AG04450 (cell line): ENCODE measurements around the gene DMBX1. TPM values are rescaled to one million over a fixed set of nuclear protein-coding genes. Genes with fewer than 3 reads are reported as not detected.

ENCODE experiments used
- CTCF ChIA-PET: fragments of 300-600, 350-600 bp; formaldehyde crosslinking; extraction: SDS; loops from one replicate; lab custom pipeline; 2022; ENCODE audit warnings: antibody characterized with exemption, inconsistent platforms; lab: Charles Lee
- POLR2A ChIA-PET: fragments of 350-600 bp; formaldehyde crosslinking; extraction: SDS; loops from one replicate; lab custom pipeline; 2021; ENCODE audit warnings: antibody characterized with exemption, inconsistent platforms; lab: Yijun Ruan, JAX
- DNase-seq: peaks from one replicate; pipeline ENCODE4 v3.0.0-alpha.2; 2011; ENCODE audit warnings: low read depth, low spot score
- H3K27ac ChIP-seq: one replicate; pipeline ENCODE4 v1.5.1; 2012; ENCODE audit warnings: low read depth, low read length, control low read depth
- H3K27me3 ChIP-seq: one replicate; pipeline ENCODE4 v1.6.0; 2012; ENCODE audit warnings: low read length; ENCODE audit not compliant: control insufficient read depth, insufficient read depth
- H3K4me3 ChIP-seq: 2 replicates; pipeline ENCODE4 v1.5.1; 2011; ENCODE audit warnings: mild to moderate bottlenecking, low read depth, low read length, control low read depth
- H3K9me3 ChIP-seq: 2 replicates; pipeline ENCODE4 v1.5.1; 2012; ENCODE audit warnings: low read length; ENCODE audit not compliant: control insufficient read depth, insufficient read depth
- CTCF ChIP-seq: IDR thresholded peaks from 2 replicates; pipeline ENCODE4 v1.5.1; 2011; ENCODE audit warnings: low read depth, low read length, control low read depth, inconsistent platforms
- polyA minus RNA-seq: library from RNA; depleted of rRNA, polyadenylated mRNA; stranded (reverse); fragments of >200 nt; gene quantifications from 2 replicates; pipeline ENCODE4 v1.2.3, GENCODE V29; 2011; rRNA and poly(A)+ RNA removed
- polyA plus RNA-seq: library from polyadenylated mRNA; depleted of rRNA; stranded (reverse); fragments of >200 nt; gene quantifications from 2 replicates; pipeline ENCODE4 v1.2.3, GENCODE V29; 2011; rRNA removed

Gene DMBX1
- polyA plus RNA-seq (not detected in 2 replicates), polyA minus RNA-seq (not detected in 2 replicates)

GRCh38 chr1:46489638-46490405 is at the start of gene DMBX1:
DMBX1 (plus strand) TSS chr1:46489836; CDS start chr1:46507011, 17,175 bp downstream.
- no peak for DNase-seq
- Histone ChIP-seq H3K27me3 (peaks cover 95% of the 10 kb centered on the region), H3K27ac (no peak within 1 kb of the TSS), H3K9me3 (no peaks in the 10 kb centered on the region; the same call in 1 of the 2 replicates), H3K4me3 (no peak within 1 kb of the TSS)
- POLR2A ChIA-PET = no interaction called here
- CTCF ChIA-PET = interaction anchor here (3.3 kb wide), 1 partner anchor 44 kb away, joined by 20 read pairs; a partner anchor contains a TSS
- TF ChIP-seq CTCF = no peak

- no peak for TF ChIP-seq CTCF
- ChIA-PET POLR2A (no interaction called here), CTCF (interaction anchor here (0.8 to 1.3 kb wide), 2 partner anchors 88 to 284 kb away, joined by 3 read pairs; no protein-coding TSS in a partner anchor)
- H3K4me3 ChIP-seq = no peak overlapping the region
- DNase-seq = no peak
- peaks cover 21% of the 10 kb centered on the region for H3K27me3 ChIP-seq
- no peaks in the 10 kb centered on the region for H3K9me3 ChIP-seq
- no peak overlapping the region for H3K27ac ChIP-seq
Measured at GRCh38 chr1:46440478-46440877, 49.2 kb upstream of the DMBX1 start.

GRCh38 chr1:46442317-46443161 is 47.1 kb upstream of the DMBX1 start:
- peak; percentile 20 for DNase-seq
- ChIA-PET CTCF (interaction anchor here (0.7 to 1.6 kb wide), 11 partner anchors 10 to 1574 kb away, joined by 3 to 6 read pairs (median 4); no protein-coding TSS in a partner anchor), POLR2A (no interaction called here)
- Histone ChIP-seq H3K27me3 (peaks cover 36% of the 10 kb centered on the region), H3K27ac (no peak overlapping the region), H3K4me3 (peak overlapping the region; percentile 49), H3K9me3 (no peaks in the 10 kb centered on the region)
- peak; percentile 91 for TF ChIP-seq CTCF

GRCh38 chr1:46444466-46444865 is 45.2 kb upstream of the DMBX1 start:
- TF ChIP-seq CTCF = no peak
- H3K27ac ChIP-seq = no peak overlapping the region
- H3K9me3 ChIP-seq = no peaks in the 10 kb centered on the region; the same call in 1 of the 2 replicates
- H3K27me3 ChIP-seq = peaks cover 51% of the 10 kb centered on the region
- no peak for DNase-seq
- ChIA-PET CTCF (interaction anchor here (0.7 to 10.0 kb wide), 9 partner anchors 10 to 281 kb away, joined by 3 to 159 read pairs (median 4); a partner anchor contains a TSS), POLR2A (no interaction called here)
- H3K4me3 ChIP-seq = no peak overlapping the region
